NCI-H524 treated with DMSO at 0.1 percent for 48 hours (cell line): Measurements from ENCODE around the gene OLFM2.
"Not testable (repeated sequence)": the region's sequence is repeated elsewhere in the genome, so short reads cannot be mapped to it uniquely, and the experiment has no call there.

Experiments
- DNase-seq: peaks from one replicate; lab custom pipeline; 2025; lab: John Stamatoyannopoulos, UW

The OLFM2 gene

DNA sequence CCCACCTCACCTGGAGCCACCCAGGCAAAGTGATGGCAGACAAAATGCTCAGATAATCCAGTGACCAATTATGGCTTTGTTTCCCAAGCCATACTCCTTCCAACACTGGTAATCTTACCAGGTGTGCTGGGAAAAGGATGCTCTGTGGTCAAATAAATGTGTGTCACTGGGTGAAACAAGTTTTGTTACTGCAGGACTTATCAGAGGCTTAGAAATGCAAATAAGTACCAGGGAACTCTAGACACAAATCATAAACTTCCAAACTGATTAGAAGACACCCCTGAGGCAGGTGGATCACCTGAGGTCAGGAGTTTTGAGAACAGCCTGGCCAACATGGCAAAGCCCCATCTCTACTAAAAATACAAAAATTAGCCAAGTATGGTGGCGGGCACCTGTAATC, 74.8 kb downstream of the OLFM2 start:
- DNase-seq = no peak

GRCh38 chr19:9860407-9860806, 75.9 kb downstream of the OLFM2 start:
- no peak for DNase-seq

DNA sequence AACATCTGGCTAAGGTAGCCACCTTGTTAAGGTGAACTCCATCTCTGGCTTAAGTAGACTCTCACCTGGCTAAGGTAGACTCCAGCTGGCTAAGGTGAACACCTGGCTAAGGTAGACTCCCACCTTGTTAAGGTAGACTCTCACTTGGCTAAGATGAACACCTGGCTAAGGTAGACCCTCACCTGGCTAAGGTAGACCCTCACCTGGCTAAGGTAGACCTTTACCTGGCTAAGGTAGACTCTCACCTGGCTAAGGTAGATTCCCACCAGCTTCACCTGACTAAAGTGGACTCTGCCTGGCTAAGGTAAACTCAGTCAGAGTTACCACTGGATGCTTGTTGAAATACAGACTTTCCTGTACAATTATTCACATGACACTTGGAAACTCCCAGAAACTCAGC, 77.5 kb downstream of the OLFM2 start:
- no peak for DNase-seq

DNA sequence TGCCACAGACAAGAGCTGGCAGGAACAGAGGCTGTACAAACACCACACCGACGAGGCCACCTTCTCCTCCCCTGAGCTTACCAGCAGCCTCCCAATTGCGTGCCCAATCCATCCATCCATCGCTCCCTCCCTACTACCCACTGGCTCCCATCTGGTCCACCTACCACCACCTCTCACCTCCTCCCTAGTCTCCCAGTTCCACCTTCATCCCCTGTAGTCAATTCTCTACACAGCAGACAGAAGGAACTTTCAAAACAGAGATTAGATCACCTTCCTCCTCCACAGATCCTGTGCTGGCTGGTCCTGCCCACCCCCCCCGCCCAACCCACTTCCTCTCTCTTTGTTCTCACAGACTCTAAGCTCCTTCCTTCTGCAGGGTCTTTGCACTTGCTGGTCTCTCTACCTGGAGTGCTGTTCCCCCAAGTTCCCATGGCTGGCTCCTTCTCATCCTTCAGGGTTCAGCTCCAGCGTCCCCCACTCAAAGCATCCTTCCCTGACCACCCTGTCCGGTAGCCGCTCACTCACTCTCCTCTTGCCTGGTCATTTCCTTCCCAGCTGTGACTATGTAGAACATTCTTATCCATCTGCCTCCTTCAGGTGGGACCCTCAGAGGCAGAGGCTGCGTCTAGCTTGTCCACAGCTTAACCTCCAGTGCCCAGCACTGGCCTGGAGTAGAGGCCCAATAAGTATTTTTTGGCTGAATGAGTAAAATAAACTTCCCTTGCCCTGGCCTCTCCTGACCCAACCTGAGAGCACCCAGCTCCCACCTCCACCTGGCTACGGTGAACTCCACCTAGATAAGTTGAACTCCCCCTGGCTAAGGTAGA, 78.2 kb downstream of the OLFM2 start:
- DNase-seq = no peak

- DNase-seq = no peak
Measured at GRCh38 chr19:9857076-9857721, 79.1 kb downstream of the OLFM2 start.

DNA sequence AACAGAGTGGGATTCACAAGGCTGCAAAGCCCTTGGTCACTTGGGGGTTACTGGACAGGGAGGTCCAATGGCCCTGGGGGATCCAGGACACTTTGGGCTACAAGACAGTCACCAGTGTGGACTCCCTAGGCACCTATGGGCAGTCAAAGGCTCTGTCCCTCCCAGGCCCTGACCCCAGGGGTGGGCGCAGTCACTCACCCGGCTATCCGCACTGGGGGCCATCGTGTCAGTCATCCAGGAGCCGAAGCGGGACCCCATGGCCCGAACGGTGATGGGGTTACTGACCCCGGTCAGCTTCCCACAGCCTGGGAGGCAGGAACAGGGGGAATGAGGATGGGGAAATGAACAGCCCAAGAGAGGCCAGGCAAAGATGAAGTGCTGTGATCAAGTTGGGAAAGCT, 79.7 kb downstream of the OLFM2 start:
- no peak for DNase-seq

GRCh38 chr19:9854282-9854846, 82.0 kb downstream of the OLFM2 start:
- DNase-seq = no peak

- DNase-seq = peak; percentile 88
Measured at GRCh38 chr19:9850235-9850959, 85.9 kb downstream of the OLFM2 start.

- no peak for DNase-seq
Measured at GRCh38 chr19:9849791-9850190, 86.5 kb downstream of the OLFM2 start.

GRCh38 chr19:9848762-9849161, 87.6 kb downstream of the OLFM2 start:
- peak; percentile 87 for DNase-seq

DNA sequence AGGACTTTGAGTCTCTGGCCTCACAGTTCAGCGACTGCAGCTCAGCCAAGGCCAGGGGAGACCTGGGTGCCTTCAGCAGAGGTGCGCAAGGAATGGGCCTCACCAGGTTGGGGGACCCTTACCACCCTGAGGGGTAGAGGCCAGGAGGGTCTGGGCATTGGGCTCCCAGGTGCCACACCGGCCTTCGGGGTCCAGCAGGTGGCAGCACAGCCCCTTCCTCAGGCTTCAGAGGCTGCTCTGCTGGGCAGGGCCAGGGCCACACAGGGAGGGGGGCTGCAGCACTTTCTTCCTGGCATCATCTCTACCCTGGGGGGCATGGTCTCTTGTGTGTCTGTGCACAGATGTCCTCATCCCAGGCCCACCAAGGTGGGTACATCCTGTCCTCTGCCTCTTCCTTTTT, 88.3 kb downstream of the OLFM2 start:
- no peak for DNase-seq

- DNase-seq = no peak
Measured at GRCh38 chr19:9847087-9847671, 89.1 kb downstream of the OLFM2 start.

GRCh38 chr19:9843626-9844273, 92.6 kb downstream of the OLFM2 start:
- DNase-seq = not testable (repeated sequence)

DNA sequence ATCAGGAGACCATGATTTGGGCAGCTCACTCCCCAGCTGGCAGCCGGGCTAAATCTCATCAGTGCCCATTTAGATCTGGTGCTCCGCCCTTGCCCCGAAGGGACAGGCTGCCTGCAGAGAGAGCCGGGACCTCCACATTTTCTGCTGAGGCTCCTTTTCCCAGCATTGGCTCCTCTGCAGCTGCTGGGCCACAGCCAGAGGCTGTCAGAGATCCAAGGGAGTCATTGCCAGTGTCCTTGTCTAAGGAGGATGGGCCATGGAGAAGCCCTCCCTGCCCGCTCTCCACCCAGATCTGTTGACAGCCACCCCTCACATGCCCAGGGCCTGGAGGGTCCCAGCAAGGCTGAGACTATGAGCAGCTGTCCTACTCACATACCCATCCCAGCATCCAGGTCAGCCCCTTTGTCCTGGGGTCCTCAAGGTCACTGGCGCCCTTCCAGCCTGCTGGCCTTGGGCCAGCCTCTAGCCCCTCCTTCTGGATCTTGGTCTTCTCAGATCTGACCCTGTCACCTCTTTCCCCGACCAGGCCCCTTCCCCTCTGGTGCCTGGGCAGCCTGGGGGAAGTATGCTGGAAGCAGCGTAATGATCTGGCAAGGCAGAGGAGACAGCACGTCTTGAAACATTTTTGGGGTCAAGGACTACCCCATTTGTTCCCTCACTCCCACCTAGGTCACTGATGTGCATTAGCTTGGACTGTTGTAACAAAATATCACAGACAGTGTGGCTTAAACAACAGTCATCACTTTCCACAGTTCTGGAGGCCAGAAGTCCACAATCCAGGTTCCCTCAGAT, 93.3 kb downstream of the OLFM2 start:
- DNase-seq = no peak

DNA sequence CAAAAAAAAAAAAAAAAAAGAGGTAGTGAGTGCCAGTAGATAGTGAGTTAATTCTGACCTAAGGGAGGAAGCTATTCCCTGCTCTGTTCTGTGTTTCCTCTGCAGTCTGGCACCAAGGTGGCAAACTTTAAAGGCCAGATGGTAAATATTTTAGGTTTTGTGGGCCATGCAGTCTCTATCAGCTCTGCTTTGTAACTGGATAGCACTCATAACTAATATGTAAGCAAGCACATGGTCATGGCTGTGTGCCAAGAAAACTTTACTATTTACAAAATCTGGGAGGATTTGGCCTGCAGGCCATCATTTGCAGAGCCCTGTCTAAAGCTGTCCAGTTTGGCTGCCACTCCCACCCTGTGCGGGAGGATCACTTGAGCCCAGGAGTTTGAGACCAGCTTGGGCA, 96.9 kb downstream of the OLFM2 start:
- DNase-seq = no peak

- DNase-seq = no peak
Measured at GRCh38 chr19:9838324-9838723, 98.0 kb downstream of the OLFM2 start.

DNA sequence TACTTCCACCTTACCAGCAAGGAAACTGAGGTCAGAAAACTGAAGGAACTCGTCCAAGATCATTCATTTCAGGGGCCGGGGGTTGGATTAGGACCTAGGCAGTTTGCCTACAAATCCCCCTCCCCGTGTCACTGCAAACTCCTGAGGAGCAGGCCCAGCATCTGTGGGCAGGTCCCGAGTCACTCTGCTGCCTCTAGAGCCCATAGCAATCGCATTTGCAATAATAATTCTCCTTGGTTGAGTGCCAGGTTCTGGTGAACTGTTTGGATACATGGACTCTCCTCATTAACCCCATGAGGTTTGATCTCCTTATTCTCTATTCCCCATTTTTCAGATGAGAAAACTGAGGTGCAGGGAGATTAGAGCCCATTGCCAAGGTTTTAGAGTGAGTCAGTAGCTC, 100.3 kb downstream of the OLFM2 start:
- DNase-seq = no peak

DNA sequence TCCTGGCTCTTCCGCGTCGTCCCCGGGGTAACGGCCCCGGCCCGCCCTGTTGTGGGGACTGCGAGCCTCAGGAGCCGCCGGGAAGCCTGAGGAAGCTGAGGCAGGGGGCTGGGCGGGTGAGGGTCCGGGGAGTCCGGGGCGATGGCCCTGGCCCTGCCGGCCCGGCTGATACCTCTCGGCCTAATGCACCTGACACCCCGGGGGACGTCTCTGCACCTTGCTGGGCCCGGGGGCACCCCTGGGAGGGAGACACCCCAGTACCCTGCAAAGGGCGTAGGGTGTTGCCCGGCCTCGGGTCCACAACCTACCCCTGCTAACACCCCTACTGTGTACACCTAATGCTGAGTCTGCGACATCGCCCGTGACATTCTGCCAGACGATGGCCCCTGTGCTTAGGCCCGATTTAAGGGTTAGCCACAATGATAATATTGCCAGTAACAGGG, 100.8 kb downstream of the OLFM2 start:
- DNase-seq = no peak

- peak; percentile 98 for DNase-seq
Measured at GRCh38 chr19:9834726-9835506, 101.4 kb downstream of the OLFM2 start, which contains the start of gene PIN1. Gene PIN1 (plus strand): TSS chr19:9835318. CDS start chr19:9835345, 27 bp downstream.

DNA sequence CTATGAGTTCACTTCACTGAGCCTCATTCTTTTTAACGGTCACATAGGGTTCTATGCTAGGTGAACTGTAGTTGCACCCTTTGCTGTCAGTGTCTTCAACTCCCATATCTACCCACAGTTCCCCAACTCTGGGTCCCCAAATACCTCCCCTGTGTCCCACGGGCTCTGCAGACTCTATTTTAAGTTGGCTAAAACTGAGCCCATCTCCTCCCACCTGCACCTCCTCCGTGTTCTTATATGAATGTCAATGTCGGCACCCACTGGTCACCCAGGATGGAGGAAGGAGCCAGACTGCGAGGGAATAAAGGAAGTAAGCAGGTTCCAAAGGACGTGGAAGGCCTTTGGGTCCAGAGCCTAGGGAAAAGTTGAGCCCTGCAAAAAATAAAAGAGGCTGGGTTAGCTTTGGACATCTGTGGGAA, 102.0 kb downstream of the OLFM2 start:
- DNase-seq = no peak
